Gastroesophageal sphincter (tissue), 4 donors: ENCODE measurements around the gene GGTLC2. TPM values are rescaled to one million over a fixed set of nuclear protein-coding genes. Genes with fewer than 3 reads are reported as not detected.
"Not testable (repeated sequence)": the region's sequence is repeated elsewhere in the genome, so short reads cannot be mapped to it uniquely, and the experiment has no call there.

ENCODE experiments used
- ATAC-seq: fragments of 150-250 bp; one replicate; pipeline ENCODE4 v1.9.1; 2016; ENCODE audit warnings: mild to moderate bottlenecking, moderate library complexity
- H3K27ac ChIP-seq, 4 donors: fragments of 200-600 bp; sonication (generic) in 3 of 4; 1 replicate in 3 of 4; 2 replicates in 1 of 4; pipeline ENCODE4 v1.5.1; 2016 to 2019
- H3K27me3 ChIP-seq: fragments of 200-600 bp; sonication (generic); one replicate; pipeline ENCODE4 v1.5.1; 2019
- H3K36me3 ChIP-seq, 2 donors: fragments of 200-600 bp; sonication (generic); one replicate each; pipeline ENCODE4 v1.5.1; 2019; ENCODE audit warnings: control low read depth in 1 of 2
- H3K4me1 ChIP-seq, 3 donors: fragments of 200-600 bp; sonication (generic); 1 replicate in 2 of 3; 2 replicates in 1 of 3; pipeline ENCODE4 v1.5.1; 2016 to 2019; ENCODE audit warnings: control low read depth in 2 of 3
- H3K4me3 ChIP-seq, 2 donors: fragments of 200-600 bp; sonication (generic); one replicate each; pipeline ENCODE4 v1.5.1; 2019; ENCODE audit warnings: mild to moderate bottlenecking in 1 of 2, moderate library complexity in 1 of 2
- H3K9me3 ChIP-seq, 3 donors: fragments of 200-600 bp; sonication (generic); one replicate each; pipeline ENCODE4 v1.5.1; 2017 to 2019; ENCODE audit warnings: control low read depth in 2 of 3
- EP300 ChIP-seq: sonication (generic); formaldehyde crosslinking; IDR thresholded peaks from one replicate; pipeline ENCODE4 v1.6.1; 2017; ENCODE audit warnings: antibody characterized with exemption, mild to moderate bottlenecking
- POLR2A ChIP-seq, 2 donors: fragments of 450-650 bp; IDR thresholded peaks; one replicate each; pipeline ENCODE4 v1.6.1; 2017; ENCODE audit warnings: antibody characterized with exemption in 2 of 2, mild to moderate bottlenecking in 2 of 2, moderate library complexity in 1 of 2
- POLR2AphosphoS5 ChIP-seq: sonication (generic); formaldehyde crosslinking; IDR thresholded peaks from one replicate; pipeline ENCODE4 v1.6.1; 2017; ENCODE audit warnings: antibody characterized with exemption
- WGBS, 2 donors: methylation state at CpG; one replicate each; pipeline ENCODE4 v1.1.5; 2018; ENCODE audit warnings: low coverage in 1 of 2; 5-methylcytosine and 5-hydroxymethylcytosine counted together
- total RNA-seq, 4 donors: library from RNA; depleted of rRNA; stranded (reverse); fragments of >200 nt; gene quantifications; one replicate each; pipeline ENCODE4 v1.1.0, GENCODE V29; 2016
- TF ChIP-seq, protein P1 (sequence below), 4 experiments: fragments of 200-600 bp in 2 of 4; fragments of 450-650 bp in 2 of 4; sonication (generic) in 1 of 4; IDR thresholded peaks; one replicate each; pipeline ENCODE4 v1.5.1; 2017 to 2019; ENCODE audit warnings: antibody characterized with exemption in 4 of 4, mild to moderate bottlenecking in 2 of 4, moderate library complexity in 2 of 4

The GGTLC2 gene
- not detected for total RNA-seq

DNA sequence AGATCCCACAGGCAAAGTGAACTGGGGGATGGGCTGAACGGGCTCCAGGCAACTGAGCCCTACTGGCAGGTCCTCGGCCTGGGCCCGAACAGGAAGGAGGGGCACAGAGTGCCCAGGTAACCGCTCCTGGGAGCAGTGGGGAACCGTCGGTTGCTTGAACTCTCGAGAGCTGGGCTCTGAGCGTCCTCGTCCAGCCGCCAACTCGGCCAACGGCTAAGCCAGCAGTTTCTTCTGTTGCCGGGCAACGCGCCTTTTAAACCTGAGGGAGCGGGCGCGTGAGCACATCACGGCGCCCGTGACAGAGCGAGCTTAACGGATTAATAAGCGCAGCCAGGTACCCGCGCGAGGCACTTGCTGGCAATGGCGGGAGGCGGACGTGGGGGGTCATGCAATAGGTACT, at the start of gene GGTLC2:
TSS of gene GGTLC2 (plus strand) at position 301 of the 400 bp plus-strand sequence. CDS start 1,732 bp downstream, outside the sequence.
- not testable (repeated sequence) for ATAC-seq, H3K4me1 ChIP-seq, H3K27ac ChIP-seq, H3K27me3 ChIP-seq, H3K4me3 ChIP-seq, H3K9me3 ChIP-seq, H3K36me3 ChIP-seq
- no CpG with 5 or more reads among the region's 30 CpGs for WGBS, 2 donors

DNA sequence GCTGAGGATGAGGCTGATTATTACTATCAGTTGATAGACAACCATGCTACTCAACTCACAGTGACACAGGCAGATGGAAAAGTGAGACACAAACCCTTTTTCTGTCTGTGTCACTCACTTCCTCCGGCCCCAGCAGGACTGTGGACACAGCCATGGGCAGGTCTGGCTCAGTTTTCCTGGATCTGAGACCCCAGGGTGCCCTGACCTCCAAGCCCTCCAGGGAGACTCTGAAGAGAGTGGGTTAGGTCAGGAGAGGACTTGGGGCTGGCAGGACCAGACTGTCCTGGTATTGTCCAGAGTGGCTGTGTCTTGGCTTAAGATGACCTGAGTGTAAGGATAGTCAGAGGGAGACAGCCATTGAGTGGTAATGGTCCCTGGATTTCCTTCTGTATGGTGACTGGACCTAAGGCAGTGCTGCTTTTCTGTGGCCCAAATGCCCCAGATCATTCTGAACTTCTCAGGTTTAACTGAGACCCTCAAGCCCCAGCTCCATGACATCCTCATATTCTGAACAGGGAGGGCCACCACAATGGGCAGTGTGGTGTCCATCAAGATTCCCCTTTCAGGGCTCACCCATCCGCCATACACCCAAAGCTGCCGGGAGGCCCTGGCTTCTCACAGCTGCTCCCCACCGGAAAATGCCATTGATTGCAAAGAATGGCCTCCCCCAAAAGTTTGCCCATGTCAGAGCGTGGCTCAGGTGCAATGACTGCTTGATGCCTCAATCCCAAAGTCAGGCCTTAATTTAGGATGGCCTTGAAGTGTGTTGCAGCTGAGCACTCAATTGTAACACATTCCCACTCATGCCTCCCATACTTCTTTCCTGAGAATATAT, 49.2 kb upstream of the GGTLC2 start:
- H3K27ac ChIP-seq = no peak overlapping the region
- peaks cover 29% of the 10 kb centered on the region for H3K27me3 ChIP-seq
- H3K36me3 ChIP-seq = no peaks in the 10 kb centered on the region
- TF ChIP-seq EP300 = no peak
- TF ChIP-seq POLR2AphosphoS5 = no peak
- TF ChIP-seq, protein P1, sequence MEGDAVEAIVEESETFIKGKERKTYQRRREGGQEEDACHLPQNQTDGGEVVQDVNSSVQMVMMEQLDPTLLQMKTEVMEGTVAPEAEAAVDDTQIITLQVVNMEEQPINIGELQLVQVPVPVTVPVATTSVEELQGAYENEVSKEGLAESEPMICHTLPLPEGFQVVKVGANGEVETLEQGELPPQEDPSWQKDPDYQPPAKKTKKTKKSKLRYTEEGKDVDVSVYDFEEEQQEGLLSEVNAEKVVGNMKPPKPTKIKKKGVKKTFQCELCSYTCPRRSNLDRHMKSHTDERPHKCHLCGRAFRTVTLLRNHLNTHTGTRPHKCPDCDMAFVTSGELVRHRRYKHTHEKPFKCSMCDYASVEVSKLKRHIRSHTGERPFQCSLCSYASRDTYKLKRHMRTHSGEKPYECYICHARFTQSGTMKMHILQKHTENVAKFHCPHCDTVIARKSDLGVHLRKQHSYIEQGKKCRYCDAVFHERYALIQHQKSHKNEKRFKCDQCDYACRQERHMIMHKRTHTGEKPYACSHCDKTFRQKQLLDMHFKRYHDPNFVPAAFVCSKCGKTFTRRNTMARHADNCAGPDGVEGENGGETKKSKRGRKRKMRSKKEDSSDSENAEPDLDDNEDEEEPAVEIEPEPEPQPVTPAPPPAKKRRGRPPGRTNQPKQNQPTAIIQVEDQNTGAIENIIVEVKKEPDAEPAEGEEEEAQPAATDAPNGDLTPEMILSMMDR (IDR thresholded peaks at IDR 0.05) = no peak
- TF ChIP-seq POLR2A (IDR thresholded peaks at IDR 0.05) = no peak
- H3K4me1 ChIP-seq = no peaks in the 10 kb centered on the region
- no peak for ATAC-seq
- H3K9me3 ChIP-seq = no peaks in the 10 kb centered on the region
- H3K4me3 ChIP-seq = no peak overlapping the region
- 71% methylated on average over 5 of the region's 5 CpGs; no CpG with 5 or more reads in 1 of the 2 donors for WGBS, 2 donors

DNA sequence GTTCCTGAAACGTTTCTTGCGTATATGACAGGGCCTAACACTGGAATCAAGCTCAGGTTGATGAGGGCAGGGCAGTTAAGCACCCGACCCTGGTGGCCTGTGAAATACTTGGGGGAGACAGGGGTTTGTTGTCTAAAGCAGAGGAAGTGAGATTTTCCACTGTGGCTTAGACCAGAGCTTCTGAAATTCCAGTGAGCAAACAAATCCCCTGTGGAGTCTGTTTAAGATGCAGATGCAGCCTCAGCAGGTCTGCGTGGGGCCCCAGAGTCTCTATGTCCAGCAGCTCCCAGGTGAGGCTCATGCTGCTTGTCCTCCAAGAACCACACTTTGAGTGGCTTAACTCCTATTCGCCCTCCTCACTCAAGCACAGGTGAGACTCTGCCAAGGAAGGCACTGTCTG, 46.3 kb upstream of the GGTLC2 start:
- no peak for ATAC-seq
- Histone ChIP-seq H3K4me1 (no peaks in the 10 kb centered on the region), H3K27ac (no peak overlapping the region), H3K36me3 (no peaks in the 10 kb centered on the region), H3K27me3 (peaks cover 20% of the 10 kb centered on the region), H3K4me3 (no peak overlapping the region), H3K9me3 (no peaks in the 10 kb centered on the region)
- TF ChIP-seq POLR2AphosphoS5 (no peak), POLR2A (IDR thresholded peaks at IDR 0.05) (no peak), EP300 (no peak)
- TF ChIP-seq, protein P1 (IDR thresholded peaks at IDR 0.05) = no peak
- 20 to 45% methylated on average over 1 to 4 of the region's 5 CpGs for WGBS, 2 donors

DNA sequence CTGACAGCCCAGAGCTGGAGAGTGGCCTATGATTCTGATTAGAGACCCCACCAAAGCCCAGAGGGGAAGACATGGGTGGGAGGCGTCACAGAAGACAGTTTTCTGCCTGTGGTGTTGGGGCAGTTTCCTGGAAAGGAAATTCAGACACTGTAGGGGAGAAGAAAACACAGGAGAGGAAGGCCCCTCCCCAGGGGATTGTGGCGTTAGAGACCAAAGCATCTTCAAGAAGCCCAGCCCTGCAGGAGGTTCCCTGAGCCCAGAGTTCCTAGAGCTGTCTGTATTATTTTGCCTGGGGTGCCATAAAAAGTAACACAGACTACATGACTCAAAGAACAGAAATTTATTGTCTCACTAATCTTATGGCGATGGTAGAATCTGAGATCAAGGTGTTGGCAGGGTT, 45.2 kb upstream of the GGTLC2 start:
- Histone ChIP-seq H3K36me3 (no peaks in the 10 kb centered on the region), H3K27ac (no peak overlapping the region), H3K9me3 (no peaks in the 10 kb centered on the region), H3K4me3 (no peak overlapping the region), H3K27me3 (peaks cover 18% of the 10 kb centered on the region), H3K4me1 (no peaks in the 10 kb centered on the region)
- WGBS, 2 donors = 48 to 82% methylated on average over 2 to 3 of the region's 3 CpGs
- TF ChIP-seq, protein P1 (IDR thresholded peaks at IDR 0.05) = no peak
- TF ChIP-seq POLR2A (IDR thresholded peaks at IDR 0.05) = no peak
- no peak for TF ChIP-seq POLR2AphosphoS5
- TF ChIP-seq EP300 = no peak
- ATAC-seq = no peak

DNA sequence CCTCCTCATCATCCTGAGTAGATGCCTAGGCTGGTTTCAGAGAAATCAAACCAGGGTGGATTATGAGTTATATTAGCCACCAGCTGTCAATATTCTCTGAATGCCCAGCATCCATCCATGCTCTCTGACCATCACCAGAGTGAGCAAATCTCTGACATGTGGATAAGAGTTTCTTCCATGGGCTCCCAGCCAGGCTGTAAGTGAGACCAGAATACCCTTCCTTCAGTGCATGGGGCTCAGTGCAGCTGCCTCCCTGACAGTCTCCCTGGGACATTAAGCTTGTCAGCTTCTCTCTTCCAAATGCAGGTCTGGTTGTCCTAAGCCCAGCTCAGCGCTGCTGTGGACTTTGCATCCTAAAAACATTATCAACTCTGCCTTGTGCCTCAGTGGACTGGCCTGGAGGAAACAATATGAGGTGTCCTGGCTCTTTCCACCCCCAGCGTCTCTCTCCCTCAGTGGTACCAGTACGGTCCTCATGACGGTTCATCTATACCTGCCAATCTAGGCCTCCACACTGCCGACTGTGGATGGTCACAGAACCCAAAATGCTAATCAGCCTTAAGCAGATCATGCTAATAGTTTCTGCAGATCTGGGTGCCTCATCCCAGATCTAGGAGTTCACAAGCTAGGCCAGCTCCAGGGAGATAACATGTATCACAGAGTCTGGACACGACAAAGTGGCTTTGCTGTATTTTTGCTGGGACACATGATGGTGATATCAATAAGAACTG, 43.7 kb upstream of the GGTLC2 start:
- Histone ChIP-seq H3K27ac (no peak overlapping the region), H3K4me1 (no peaks in the 10 kb centered on the region), H3K36me3 (no peaks in the 10 kb centered on the region), H3K4me3 (no peak overlapping the region), H3K9me3 (no peaks in the 10 kb centered on the region), H3K27me3 (peaks cover 4% of the 10 kb centered on the region)
- 77 to 80% methylated on average over 2 to 4 of the region's 6 CpGs for WGBS, 2 donors
- no peak for TF ChIP-seq POLR2AphosphoS5
- TF ChIP-seq EP300 = no peak
- TF ChIP-seq POLR2A (IDR thresholded peaks at IDR 0.05) = no peak
- TF ChIP-seq, protein P1 (IDR thresholded peaks at IDR 0.05) = no peak
- ATAC-seq = no peak
